Ishikawa (cell line): Measurements from ENCODE around the gene ZNF804B.

Experiments
- CEBPB ChIP-seq: IDR thresholded peaks from 2 replicates; pipeline ENCODE4 v1.6.1; 2012
- CREB1 ChIP-seq: IDR thresholded peaks from 2 replicates; pipeline ENCODE4 v1.6.1; 2012; ENCODE audit warnings: low read depth
- EGR1 ChIP-seq: IDR thresholded peaks from 2 replicates; pipeline ENCODE4 v1.6.1; 2012
- EP300 ChIP-seq: IDR thresholded peaks from 2 replicates; pipeline ENCODE4 v1.6.1; 2012; ENCODE audit warnings: borderline replicate concordance
- FOXM1 ChIP-seq: IDR thresholded peaks from 2 replicates; pipeline ENCODE4 v1.6.1; 2012; ENCODE audit warnings: low read depth, borderline replicate concordance
- MAX ChIP-seq: IDR thresholded peaks from 2 replicates; pipeline ENCODE4 v1.6.1; 2012
- NFIC ChIP-seq: IDR thresholded peaks from 2 replicates; pipeline ENCODE4 v1.6.1; 2012
- RAD21 ChIP-seq: IDR thresholded peaks from 2 replicates; pipeline ENCODE4 v1.6.1; 2012; ENCODE audit warnings: low read depth
- TAF1 ChIP-seq: IDR thresholded peaks from 2 replicates; pipeline ENCODE4 v1.6.1; 2012; ENCODE audit warnings: low read depth, mild to moderate bottlenecking
- TCF12 ChIP-seq: IDR thresholded peaks from 2 replicates; pipeline ENCODE4 v1.6.1; 2012; ENCODE audit warnings: low read depth
- TEAD4 ChIP-seq: IDR thresholded peaks from 2 replicates; pipeline ENCODE4 v1.6.1; 2012
- USF1 ChIP-seq: IDR thresholded peaks from 2 replicates; pipeline ENCODE4 v1.6.1; 2012
- YY1 ChIP-seq: IDR thresholded peaks from 2 replicates; pipeline ENCODE4 v1.6.1; 2012; ENCODE audit warnings: low read depth
- ZBTB7A ChIP-seq: IDR thresholded peaks from 2 replicates; pipeline ENCODE4 v1.6.1; 2012; ENCODE audit warnings: low read depth
- TF ChIP-seq, protein P1 (sequence below): IDR thresholded peaks from 2 replicates; pipeline ENCODE4 v1.6.1; 2012; ENCODE audit warnings: low read depth, mild to moderate bottlenecking

The ZNF804B gene

DNA sequence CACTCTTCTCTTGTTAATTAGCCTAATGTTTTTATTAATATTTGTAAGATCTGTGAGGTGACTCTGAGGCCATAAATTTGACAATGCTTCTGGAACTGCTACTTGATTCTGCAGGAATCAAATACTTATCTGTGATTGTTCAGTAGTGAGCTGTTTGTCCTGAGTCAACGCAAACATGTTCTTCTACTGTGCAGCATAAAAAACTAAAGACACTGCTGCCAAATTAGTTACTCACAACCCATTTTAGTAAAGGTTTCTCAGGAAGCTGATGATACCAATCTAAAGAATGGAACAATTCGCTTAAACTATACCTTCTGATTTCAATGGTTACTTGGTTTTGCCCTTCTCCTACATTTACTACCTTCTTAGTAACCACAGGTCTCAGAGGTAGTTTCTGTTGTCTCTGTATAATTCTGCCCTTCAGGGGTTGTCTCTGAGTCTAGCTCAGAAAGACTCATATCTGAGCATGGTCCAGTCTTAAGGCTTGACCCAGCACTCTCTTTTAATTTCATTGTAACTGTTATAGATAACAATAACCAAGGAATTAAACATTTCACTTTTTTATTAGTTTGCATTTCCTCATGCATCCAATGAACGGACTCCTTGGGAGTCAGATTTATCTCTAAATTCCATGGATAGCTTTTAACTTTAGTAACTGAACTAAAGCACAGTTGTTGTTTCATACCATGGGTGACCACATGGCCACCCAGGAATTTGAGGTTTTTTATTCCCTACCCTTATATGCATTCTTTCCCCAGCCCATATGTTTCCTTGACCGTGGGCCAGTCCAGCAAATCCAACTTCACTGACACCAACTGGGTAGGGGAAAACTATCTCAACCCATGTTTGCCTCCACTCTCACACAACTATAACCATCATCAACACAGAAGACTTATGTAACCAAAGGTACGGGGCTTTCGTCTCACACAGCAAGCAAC lies 345.5 kb downstream of the ZNF804B start:
- TF ChIP-seq RAD21 (no peak), EGR1 (no peak), YY1 (no peak), TAF1 (no peak)

- TF ChIP-seq TAF1 (no peak), EGR1 (no peak), RAD21 (no peak), FOXM1 (no peak), TEAD4 (no peak), ZBTB7A (no peak), EP300 (no peak), USF1 (no peak), NFIC (no peak), YY1 (no peak), CREB1 (no peak), TCF12 (no peak), MAX (no peak), CEBPB (no peak)
- TF ChIP-seq, protein P1, sequence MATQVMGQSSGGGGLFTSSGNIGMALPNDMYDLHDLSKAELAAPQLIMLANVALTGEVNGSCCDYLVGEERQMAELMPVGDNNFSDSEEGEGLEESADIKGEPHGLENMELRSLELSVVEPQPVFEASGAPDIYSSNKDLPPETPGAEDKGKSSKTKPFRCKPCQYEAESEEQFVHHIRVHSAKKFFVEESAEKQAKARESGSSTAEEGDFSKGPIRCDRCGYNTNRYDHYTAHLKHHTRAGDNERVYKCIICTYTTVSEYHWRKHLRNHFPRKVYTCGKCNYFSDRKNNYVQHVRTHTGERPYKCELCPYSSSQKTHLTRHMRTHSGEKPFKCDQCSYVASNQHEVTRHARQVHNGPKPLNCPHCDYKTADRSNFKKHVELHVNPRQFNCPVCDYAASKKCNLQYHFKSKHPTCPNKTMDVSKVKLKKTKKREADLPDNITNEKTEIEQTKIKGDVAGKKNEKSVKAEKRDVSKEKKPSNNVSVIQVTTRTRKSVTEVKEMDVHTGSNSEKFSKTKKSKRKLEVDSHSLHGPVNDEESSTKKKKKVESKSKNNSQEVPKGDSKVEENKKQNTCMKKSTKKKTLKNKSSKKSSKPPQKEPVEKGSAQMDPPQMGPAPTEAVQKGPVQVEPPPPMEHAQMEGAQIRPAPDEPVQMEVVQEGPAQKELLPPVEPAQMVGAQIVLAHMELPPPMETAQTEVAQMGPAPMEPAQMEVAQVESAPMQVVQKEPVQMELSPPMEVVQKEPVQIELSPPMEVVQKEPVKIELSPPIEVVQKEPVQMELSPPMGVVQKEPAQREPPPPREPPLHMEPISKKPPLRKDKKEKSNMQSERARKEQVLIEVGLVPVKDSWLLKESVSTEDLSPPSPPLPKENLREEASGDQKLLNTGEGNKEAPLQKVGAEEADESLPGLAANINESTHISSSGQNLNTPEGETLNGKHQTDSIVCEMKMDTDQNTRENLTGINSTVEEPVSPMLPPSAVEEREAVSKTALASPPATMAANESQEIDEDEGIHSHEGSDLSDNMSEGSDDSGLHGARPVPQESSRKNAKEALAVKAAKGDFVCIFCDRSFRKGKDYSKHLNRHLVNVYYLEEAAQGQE, result no peak
Measured at GRCh38 chr7:89123871-89124270, 364.4 kb downstream of the ZNF804B start.

GRCh38 chr7:89129600-89130375 lies 370.3 kb downstream of the ZNF804B start:
- TF ChIP-seq MAX, result no peak

DNA sequence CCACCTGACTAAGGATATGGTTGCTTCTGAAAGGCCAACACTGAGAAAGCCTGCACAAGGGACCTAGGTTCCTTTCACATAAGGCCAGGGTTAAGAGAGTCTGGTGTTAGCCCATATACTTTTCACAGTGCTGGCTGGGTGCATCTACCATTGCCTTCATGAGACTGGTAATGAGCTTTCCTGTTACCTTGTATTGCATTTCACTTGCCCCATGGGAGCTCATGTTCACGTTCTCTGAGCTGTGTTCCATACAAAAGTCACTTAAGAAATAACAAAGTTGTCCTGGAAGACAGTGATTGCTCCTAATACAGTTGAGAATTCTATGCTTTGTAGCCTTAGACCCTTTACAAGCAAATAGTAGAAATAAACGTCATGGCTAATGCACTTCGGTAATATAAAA lies 373.9 kb downstream of the ZNF804B start:
- TF ChIP-seq USF1, result no peak
- no peak for TF ChIP-seq EGR1
- TF ChIP-seq CEBPB, result no peak
- TF ChIP-seq, protein P1, result no peak

- TF ChIP-seq CREB1 (no peak), MAX (no peak), EP300 (no peak)
- TF ChIP-seq, protein P1, result no peak
Measured at GRCh38 chr7:89133819-89134218, 374.3 kb downstream of the ZNF804B start.
